Aorta (tissue), 5 donors: ENCODE measurements around the gene TXN2. TPM values are rescaled to one million over a fixed set of nuclear protein-coding genes. Genes with fewer than 3 reads are reported as not detected.

Experiments
- ATAC-seq: fragments of 200-7000 bp; cut with Tn5 transposase; one replicate; pipeline ENCODE4 v1.9.1; 2022; ENCODE audit warnings: moderate library complexity; ENCODE audit not compliant: low FRiP score
- DNase-seq, 2 donors: peaks; one replicate each; pipeline ENCODE4 v3.0.0-alpha.2; 2020
- H3K27ac ChIP-seq, 2 donors: one replicate each; pipeline ENCODE4 v1.5.1; 2013; ENCODE audit warnings: low read length in 2 of 2, mild to moderate bottlenecking in 2 of 2, moderate library complexity in 2 of 2, control low read depth in 1 of 2, inconsistent platforms in 1 of 2, low read depth in 1 of 2
- H3K27me3 ChIP-seq, 2 donors: one replicate each; pipeline ENCODE4 v1.6.1; 2013; ENCODE audit warnings: control low read depth in 1 of 2, low read length in 1 of 2, mild to moderate bottlenecking in 1 of 2, moderate library complexity in 1 of 2; ENCODE audit not compliant: insufficient read depth in 2 of 2, control insufficient read depth in 1 of 2
- H3K36me3 ChIP-seq, 2 donors: one replicate each; pipeline ENCODE4 v1.6.1; 2013; ENCODE audit warnings: control low read depth in 1 of 2, low read length in 1 of 2, mild to moderate bottlenecking in 1 of 2; ENCODE audit not compliant: insufficient read depth in 2 of 2, control insufficient read depth in 1 of 2
- H3K4me1 ChIP-seq, 2 donors: one replicate each; pipeline ENCODE4 v1.6.1; 2013; ENCODE audit warnings: low read length in 2 of 2, control low read depth in 1 of 2, mild to moderate bottlenecking in 1 of 2, moderate library complexity in 1 of 2; ENCODE audit not compliant: insufficient read depth in 2 of 2, control insufficient read depth in 1 of 2
- H3K4me3 ChIP-seq, 2 donors: one replicate each; pipeline ENCODE4 v1.5.1; 2013; ENCODE audit warnings: low read length in 2 of 2, control low read depth in 1 of 2, mild to moderate bottlenecking in 1 of 2
- H3K9me3 ChIP-seq: one replicate; pipeline ENCODE4 v1.6.1; 2013; ENCODE audit warnings: mild to moderate bottlenecking, low read length; ENCODE audit not compliant: control insufficient read depth
- whole genome bisulfite sequencing, 2 donors: extraction: QIAGEN DNeasy Blood & Tissue Kit; methylation state at CpG; one replicate each; pipeline ENCODE4 v1.1.7; 2013; 5-methylcytosine and 5-hydroxymethylcytosine counted together
- intact Hi-C, 2 donors: fragments of 100-400 bp; cut with DNase I; formaldehyde crosslinking; loops; one replicate each; pipeline versions ENCODE4 v1.14.2 to v1.15.0; 2022
- polyA plus RNA-seq, 2 donors: library from polyadenylated mRNA; stranded (reverse); fragments of 200-250 nt; gene quantifications; one replicate each; pipeline ENCODE4 v1.2.3, GENCODE V29; 2013
- total RNA-seq, 2 donors: library from RNA; stranded (reverse); fragmentation: NEBNext Ultra II Directional; extraction: Animal tissue kit (Norgen Biotek cat#: 25700); gene quantifications; one replicate each; pipeline ENCODE4 v1.2.1, GENCODE V29; 2021
- donor health status: healthy with polysubstance abuse.
- donor health status: Bipolar disorder and iron deficiency.
- donor health status: DM: no; HTN: no; CAD: no.
- donor health status: DM: no; HTN: no; CAD: no.
- donor health status: DM: yes; HTN: yes; CAD: no.

Gene TXN2
- total and polyA plus RNA-seq, 4 donors: 29.6 to 72.6 (median 48.2) TPM

- Histone ChIP-seq H3K36me3 (peaks cover 7 to 15% of the 10 kb centered on the region in 2 donors), H3K27me3 (no peaks in the 10 kb centered on the region), H3K4me3 (no peak overlapping the region), H3K27ac (no peak overlapping the region), H3K9me3 (no peaks in the 10 kb centered on the region), H3K4me1 (no peaks in the 10 kb centered on the region)
- ATAC-seq (no peak), DNase-seq (no peak)
- WGBS, 2 donors: 84 to 90% methylated on average over 8 of the region's 8 CpGs
- intact Hi-C loops: no loop called here
These were observed 30.9 kb upstream of the TXN2 start for GRCh38 chr22:36512333-36512732.

GRCh38 chr22:36510966-36511881 lies 29.8 kb upstream of the TXN2 start:
- H3K4me1 ChIP-seq: no peaks in the 10 kb centered on the region
- H3K4me3 ChIP-seq: no peak overlapping the region
- ATAC-seq (no peak), DNase-seq (peak in 1 of 2 donors; percentile 55)
- H3K36me3 ChIP-seq: peaks cover 7 to 8% of the 10 kb centered on the region in 2 donors
- H3K27ac ChIP-seq: no peak overlapping the region
- 63 to 64% methylated on average over 17 of the region's 17 CpGs for WGBS, 2 donors
- intact Hi-C loops: no loop called here
- H3K9me3 ChIP-seq: no peaks in the 10 kb centered on the region
- no peaks in the 10 kb centered on the region for H3K27me3 ChIP-seq

DNA sequence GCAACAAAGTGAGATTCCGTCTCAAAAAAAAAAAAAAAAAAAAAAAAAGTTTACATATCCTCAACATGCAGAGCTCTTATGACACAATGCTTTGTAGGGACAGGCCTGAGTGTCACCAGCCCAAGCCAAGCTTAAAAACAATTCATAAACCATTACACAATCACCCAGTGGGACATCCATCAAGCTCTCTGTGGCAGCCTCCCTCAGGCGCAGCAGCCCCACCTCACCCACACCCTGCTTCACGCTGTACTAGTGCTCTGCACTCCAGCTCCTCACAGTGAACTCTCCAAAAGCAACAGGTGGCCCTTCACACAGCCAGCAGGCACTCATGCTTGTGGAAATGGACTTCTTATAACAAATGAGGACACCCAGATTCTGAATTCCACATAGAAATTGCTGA lies 28.9 kb upstream of the TXN2 start:
- no peak overlapping the region for H3K27ac ChIP-seq
- intact Hi-C loops: no loop called here
- ATAC-seq (no peak), DNase-seq (peak in 1 of 2 donors; percentile 41)
- H3K36me3 ChIP-seq: peaks cover 5 to 8% of the 10 kb centered on the region in 2 donors
- no peaks in the 10 kb centered on the region for H3K4me1 ChIP-seq
- H3K27me3 ChIP-seq: no peaks in the 10 kb centered on the region
- H3K4me3 ChIP-seq: no peak overlapping the region
- WGBS, 2 donors: 75 to 76% methylated on average over 3 of the region's 3 CpGs
- no peaks in the 10 kb centered on the region for H3K9me3 ChIP-seq

DNA sequence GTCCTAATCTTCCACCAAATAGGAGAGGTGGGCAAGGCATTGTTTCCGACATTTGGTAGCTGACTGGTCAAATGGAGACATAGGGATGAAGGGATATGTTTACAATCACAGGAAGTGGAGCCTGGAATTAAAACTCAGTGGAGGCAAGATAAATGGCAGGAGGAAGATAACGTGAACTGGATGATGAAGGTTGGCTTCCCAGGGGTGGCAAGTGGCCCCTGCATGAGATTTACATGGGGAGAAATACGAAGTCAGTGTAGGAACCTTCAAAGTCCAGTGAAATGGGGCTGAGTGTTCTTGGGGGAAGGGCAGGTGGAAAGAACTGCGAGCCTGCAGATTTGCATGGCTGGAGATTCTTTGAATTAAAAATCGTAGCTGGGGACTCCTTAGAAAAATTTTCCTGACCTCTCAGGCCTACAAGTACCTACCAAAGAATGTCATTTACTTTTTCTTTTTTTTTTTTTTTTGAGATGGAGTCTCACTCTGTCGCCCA lies 26.1 kb upstream of the TXN2 start:
- H3K36me3 ChIP-seq: peaks cover 0 to 5% of the 10 kb centered on the region in 2 donors
- WGBS, 2 donors: 85 to 86% methylated on average over 5 to 6 of the region's 6 CpGs
- H3K4me1 ChIP-seq: no peaks in the 10 kb centered on the region
- H3K9me3 ChIP-seq: no peaks in the 10 kb centered on the region
- no peak for ATAC-seq
- no peak for DNase-seq
- H3K27me3 ChIP-seq: no peaks in the 10 kb centered on the region
- no peak overlapping the region for H3K4me3 ChIP-seq
- intact Hi-C loops: no loop called here
- peak overlapping the region in 1 of 2 donors; percentile 16 for H3K27ac ChIP-seq

- Histone ChIP-seq H3K4me3 (peak within 1 kb of the TSS in 1 of 2 donors; percentile 35), H3K4me1 (no peaks in the 10 kb centered on the region), H3K9me3 (no peaks in the 10 kb centered on the region), H3K27ac (peak within 1 kb of the TSS in 1 of 2 donors; percentile 16), H3K36me3 (peaks cover 0 to 2% of the 10 kb centered on the region in 2 donors), H3K27me3 (no peaks in the 10 kb centered on the region)
- ATAC-seq (peak; percentile 94), DNase-seq (peak; percentile 93 to 95)
- intact Hi-C loops: no loop called here
- WGBS, 2 donors: 5% methylated on average over 68 to 75 of the region's 75 CpGs
These were observed 25.4 kb upstream of the TXN2 start, which contains the start of gene FOXRED2 for GRCh38 chr22:36506637-36507517. FOXRED2 (minus strand) TSS chr22:36507040; CDS start chr22:36506422, 618 bp downstream.

GRCh38 chr22:36505998-36506635 lies 24.7 kb upstream of the TXN2 start:
- WGBS, 2 donors: 95 to 96% methylated on average over 60 of the region's 60 CpGs
- H3K36me3 ChIP-seq: no peaks in the 10 kb centered on the region
- intact Hi-C loops: no loop called here

GRCh38 chr22:36497910-36498665 lies 16.6 kb upstream of the TXN2 start:
- peak; percentile 12 for ATAC-seq
- Histone ChIP-seq H3K36me3 (no peaks in the 10 kb centered on the region), H3K9me3 (no peaks in the 10 kb centered on the region), H3K27ac (no peak overlapping the region), H3K4me3 (no peak overlapping the region), H3K27me3 (no peaks in the 10 kb centered on the region), H3K4me1 (no peaks in the 10 kb centered on the region)
- DNase-seq: no peak
- intact Hi-C loops: no loop called here
- WGBS, 2 donors: 90 to 91% methylated on average over 30 of the region's 30 CpGs

More at GRCh38 chr22:36505998-36506635, 24.7 kb upstream of the TXN2 start:
- H3K4me1 ChIP-seq: no peaks in the 10 kb centered on the region
- H3K27me3 ChIP-seq: no peaks in the 10 kb centered on the region
- no peaks in the 10 kb centered on the region for H3K9me3 ChIP-seq
- no peak overlapping the region for H3K27ac ChIP-seq
- DNase-seq: peak in 1 of 2 donors; percentile 77
- no peak overlapping the region for H3K4me3 ChIP-seq
- no peak for ATAC-seq
